OCI-LY3 (cell line): Measurements from ENCODE around the gene ZCCHC24.

Source experiments
- H2AFZ ChIP-seq: fragments of 200-600, 300-600 bp; shearing (Covaris generic); 2 replicates; pipeline ENCODE4 v1.6.0; 2014; ENCODE audit warnings: antibody characterized with exemption, low read depth, low read length
- H3K27ac ChIP-seq: fragments of 200-600, 300-600 bp; sonication (generic); 2 replicates; pipeline ENCODE4 v1.5.1; 2014; ENCODE audit warnings: mild to moderate bottlenecking, low read length, moderate library complexity, mixed read lengths
- H3K27me3 ChIP-seq: fragments of 200-600, 300-600 bp; sonication (generic); 2 replicates; pipeline ENCODE4 v1.6.1; 2014; ENCODE audit warnings: low read depth, low read length, mixed read lengths
- H3K36me3 ChIP-seq: fragments of 200-600, 300-600 bp; sonication (generic); replicated peaks from 2 replicates; pipeline ENCODE3; 2014; ENCODE audit warnings: low read depth, low read length, mixed read lengths
- H3K4me1 ChIP-seq: fragments of 300-600, 200-600 bp; sonication (generic); 2 replicates; pipeline ENCODE4 v1.6.1; 2014; ENCODE audit warnings: low read length, mixed read lengths
- H3K4me2 ChIP-seq: fragments of 200-600, 300-600 bp; sonication (generic); 2 replicates; pipeline ENCODE4 v1.6.1; 2014; ENCODE audit warnings: low read length, mixed read lengths
- H3K4me3 ChIP-seq: fragments of 300-600, 200-600 bp; sonication (generic); 2 replicates; pipeline ENCODE4 v1.5.1; 2014; ENCODE audit warnings: antibody characterized with exemption, mild to moderate bottlenecking, low read length, moderate library complexity
- H3K79me2 ChIP-seq: fragments of 300-600, 200-600 bp; shearing (Covaris generic); 2 replicates; pipeline ENCODE4 v1.6.1; 2014; ENCODE audit warnings: mild to moderate bottlenecking, low read length, mixed read lengths
- H3K9ac ChIP-seq: fragments of 300-600, 200-600 bp; shearing (Covaris generic); 2 replicates; pipeline ENCODE4 v1.6.0; 2014; ENCODE audit warnings: mild to moderate bottlenecking, low read length, moderate library complexity
- H3K9me3 ChIP-seq: fragments of 200-600, 300-600 bp; shearing (Covaris generic); 2 replicates; pipeline ENCODE4 v1.6.1; 2014; ENCODE audit warnings: low read length, mixed read lengths; ENCODE audit not compliant: insufficient read depth
- H4K20me1 ChIP-seq: fragments of 200-600, 300-600 bp; sonication (generic); 2 replicates; pipeline ENCODE4 v1.6.1; 2016; ENCODE audit warnings: low read length, mixed read lengths; ENCODE audit not compliant: insufficient read depth
- CTCF ChIP-seq: fragments of 200-600, 300-600 bp; sonication (generic); IDR thresholded peaks from 2 replicates; pipeline ENCODE4 v1.5.1; 2014; ENCODE audit warnings: antibody characterized with exemption, low read length, low read depth
- EZH2phosphoT487 ChIP-seq: fragments of 200-600 bp; shearing (Covaris generic); IDR thresholded peaks from 2 replicates; pipeline ENCODE4 v1.6.1; 2018; ENCODE audit warnings: antibody characterized with exemption, mixed run types, low read depth

The ZCCHC24 gene

GRCh38 chr10:79436850-79437103 lies 8.6 kb downstream of the ZCCHC24 start:
- H4K20me1 ChIP-seq: no peaks in the 10 kb centered on the region
- no peak overlapping the region for H3K4me2 ChIP-seq
- H2AFZ ChIP-seq: no peak overlapping the region
- H3K9me3 ChIP-seq: no peaks in the 10 kb centered on the region
- no peaks in the 10 kb centered on the region for H3K36me3 ChIP-seq
- H3K79me2 ChIP-seq: no peaks in the 10 kb centered on the region
- no peak overlapping the region for H3K9ac ChIP-seq
- no peak overlapping the region for H3K4me3 ChIP-seq
- no peak overlapping the region for H3K27ac ChIP-seq
- H3K4me1 ChIP-seq: no peaks in the 10 kb centered on the region
- TF ChIP-seq CTCF (no peak), EZH2phosphoT487 (no peak)
- H3K27me3 ChIP-seq: no peaks in the 10 kb centered on the region

- Histone ChIP-seq H3K9ac (no peak overlapping the region), H3K27ac (no peak overlapping the region), H4K20me1 (no peaks in the 10 kb centered on the region), H3K79me2 (no peaks in the 10 kb centered on the region), H3K9me3 (no peaks in the 10 kb centered on the region), H3K4me3 (no peak overlapping the region), H3K4me2 (no peak overlapping the region), H2AFZ (no peak overlapping the region), H3K36me3 (no peaks in the 10 kb centered on the region), H3K4me1 (no peaks in the 10 kb centered on the region), H3K27me3 (no peaks in the 10 kb centered on the region)
- TF ChIP-seq CTCF (no peak), EZH2phosphoT487 (no peak)
These were observed 9.2 kb downstream of the ZCCHC24 start for GRCh38 chr10:79436066-79436849.

GRCh38 chr10:79435271-79436065 lies 10.0 kb downstream of the ZCCHC24 start:
- Histone ChIP-seq H3K4me2 (no peak overlapping the region), H4K20me1 (no peaks in the 10 kb centered on the region), H3K9me3 (no peaks in the 10 kb centered on the region), H3K9ac (no peak overlapping the region), H2AFZ (no peak overlapping the region), H3K79me2 (no peaks in the 10 kb centered on the region), H3K36me3 (no peaks in the 10 kb centered on the region), H3K27ac (no peak overlapping the region), H3K4me1 (no peaks in the 10 kb centered on the region), H3K4me3 (no peak overlapping the region), H3K27me3 (no peaks in the 10 kb centered on the region)
- TF ChIP-seq EZH2phosphoT487: no peak
- TF ChIP-seq CTCF: no peak

GRCh38 chr10:79434821-79435251 lies 10.6 kb downstream of the ZCCHC24 start:
- no peak overlapping the region for H3K9ac ChIP-seq

More at GRCh38 chr10:79434821-79435251, 10.6 kb downstream of the ZCCHC24 start:
- no peak overlapping the region for H3K27ac ChIP-seq
- no peak overlapping the region for H3K4me2 ChIP-seq
- no peak overlapping the region for H2AFZ ChIP-seq
- TF ChIP-seq CTCF: no peak
- TF ChIP-seq EZH2phosphoT487: no peak
- H3K27me3 ChIP-seq: no peaks in the 10 kb centered on the region
- no peaks in the 10 kb centered on the region for H3K36me3 ChIP-seq
- no peaks in the 10 kb centered on the region for H4K20me1 ChIP-seq
- H3K79me2 ChIP-seq: no peaks in the 10 kb centered on the region
- no peaks in the 10 kb centered on the region for H3K4me1 ChIP-seq
- no peak overlapping the region for H3K4me3 ChIP-seq
- no peaks in the 10 kb centered on the region for H3K9me3 ChIP-seq
